ENCODE measurements around the gene ARL13B. TPM values are rescaled to one million over a fixed set of nuclear protein-coding genes. Genes with fewer than 3 reads are reported as not detected.

ARL13B gene
- polyA plus RNA-seq, 1 of the 3 experiments (the other 2 are of a cell fraction): 4.9 TPM

DNA sequence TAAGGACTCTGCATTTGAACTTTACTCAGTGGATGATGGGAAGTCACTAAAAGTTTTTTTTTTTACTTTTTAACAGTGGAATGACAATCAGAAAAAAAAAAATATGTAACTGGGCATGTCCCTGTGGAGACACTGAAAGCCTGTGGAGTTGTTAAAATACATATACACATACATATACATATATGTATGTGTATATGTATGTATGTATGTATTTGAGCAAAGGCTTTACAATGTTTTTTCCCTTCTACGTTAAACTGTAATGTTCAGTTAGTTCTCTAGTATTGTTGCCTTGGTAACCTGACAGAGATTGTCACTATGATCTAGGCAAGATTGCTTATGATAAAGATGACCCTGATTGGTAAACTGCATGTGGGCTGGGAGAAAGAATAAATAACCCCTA is 113.2 kb downstream of the ARL13B start:
- POLR2A ChIA-PET: no interaction called here

More for the DNA sequence above, 113.2 kb downstream of the ARL13B start:
- H3K4me2 ChIP-seq: no peak overlapping the region
- no peak overlapping the region for H3K9ac ChIP-seq
- no peak overlapping the region for H3K4me3 ChIP-seq (ENCODE audit: low read depth in 2 of 2, low read length in 1 of 2)
- H3K9me2 ChIP-seq: no peaks in the 10 kb centered on the region
- no peaks in the 10 kb centered on the region for H3K79me2 ChIP-seq (ENCODE audit: insufficient read depth)
- no peak for TF ChIP-seq JUND (IDR thresholded peaks at IDR 0.05)
- no peak for TF ChIP-seq RFX5 (IDR thresholded peaks at IDR 0.05; ENCODE audit: low read length)
- TF ChIP-seq EP300 (IDR thresholded peaks at IDR 0.05; ENCODE audit: borderline replicate concordance in 1 of 2, low read depth in 1 of 2, low read length in 1 of 2): no peak
- no peak for TF ChIP-seq PBX3 (IDR thresholded peaks at IDR 0.05)
- TF ChIP-seq USF2 (IDR thresholded peaks at IDR 0.05; ENCODE audit: borderline replicate concordance, low read depth, low read length): no peak
- TF ChIP-seq RXRA (IDR thresholded peaks at IDR 0.05; ENCODE audit: borderline replicate concordance, low read depth): no peak
- TF ChIP-seq, protein P1, sequence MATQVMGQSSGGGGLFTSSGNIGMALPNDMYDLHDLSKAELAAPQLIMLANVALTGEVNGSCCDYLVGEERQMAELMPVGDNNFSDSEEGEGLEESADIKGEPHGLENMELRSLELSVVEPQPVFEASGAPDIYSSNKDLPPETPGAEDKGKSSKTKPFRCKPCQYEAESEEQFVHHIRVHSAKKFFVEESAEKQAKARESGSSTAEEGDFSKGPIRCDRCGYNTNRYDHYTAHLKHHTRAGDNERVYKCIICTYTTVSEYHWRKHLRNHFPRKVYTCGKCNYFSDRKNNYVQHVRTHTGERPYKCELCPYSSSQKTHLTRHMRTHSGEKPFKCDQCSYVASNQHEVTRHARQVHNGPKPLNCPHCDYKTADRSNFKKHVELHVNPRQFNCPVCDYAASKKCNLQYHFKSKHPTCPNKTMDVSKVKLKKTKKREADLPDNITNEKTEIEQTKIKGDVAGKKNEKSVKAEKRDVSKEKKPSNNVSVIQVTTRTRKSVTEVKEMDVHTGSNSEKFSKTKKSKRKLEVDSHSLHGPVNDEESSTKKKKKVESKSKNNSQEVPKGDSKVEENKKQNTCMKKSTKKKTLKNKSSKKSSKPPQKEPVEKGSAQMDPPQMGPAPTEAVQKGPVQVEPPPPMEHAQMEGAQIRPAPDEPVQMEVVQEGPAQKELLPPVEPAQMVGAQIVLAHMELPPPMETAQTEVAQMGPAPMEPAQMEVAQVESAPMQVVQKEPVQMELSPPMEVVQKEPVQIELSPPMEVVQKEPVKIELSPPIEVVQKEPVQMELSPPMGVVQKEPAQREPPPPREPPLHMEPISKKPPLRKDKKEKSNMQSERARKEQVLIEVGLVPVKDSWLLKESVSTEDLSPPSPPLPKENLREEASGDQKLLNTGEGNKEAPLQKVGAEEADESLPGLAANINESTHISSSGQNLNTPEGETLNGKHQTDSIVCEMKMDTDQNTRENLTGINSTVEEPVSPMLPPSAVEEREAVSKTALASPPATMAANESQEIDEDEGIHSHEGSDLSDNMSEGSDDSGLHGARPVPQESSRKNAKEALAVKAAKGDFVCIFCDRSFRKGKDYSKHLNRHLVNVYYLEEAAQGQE (IDR thresholded peaks at IDR 0.05; ENCODE audit: low read depth, low read length): no peak
- TF ChIP-seq EZH2phosphoT487 (IDR thresholded peaks at IDR 0.05; ENCODE audit: borderline replicate concordance, low read depth): no peak
- no peak for TF ChIP-seq FOSL2 (IDR thresholded peaks at IDR 0.05; ENCODE audit: borderline replicate concordance, low read depth)
- TF ChIP-seq YY1 (IDR thresholded peaks at IDR 0.05; ENCODE audit: low read depth): no peak
- no peak for TF ChIP-seq GATA2 (CRISPR knock-in tag; IDR thresholded peaks at IDR 0.05)
- no peak for TF ChIP-seq IRF3 (IDR thresholded peaks at IDR 0.05; ENCODE audit: low read depth, low read length)
- TF ChIP-seq SMC3 (IDR thresholded peaks at IDR 0.05; ENCODE audit: low read depth, low read length): no peak
- no peak for TF ChIP-seq ELF1 (IDR thresholded peaks at IDR 0.05)
- TF ChIP-seq GABPA (IDR thresholded peaks at IDR 0.05; ENCODE audit: low read depth): no peak
- TF ChIP-seq, protein P2, sequence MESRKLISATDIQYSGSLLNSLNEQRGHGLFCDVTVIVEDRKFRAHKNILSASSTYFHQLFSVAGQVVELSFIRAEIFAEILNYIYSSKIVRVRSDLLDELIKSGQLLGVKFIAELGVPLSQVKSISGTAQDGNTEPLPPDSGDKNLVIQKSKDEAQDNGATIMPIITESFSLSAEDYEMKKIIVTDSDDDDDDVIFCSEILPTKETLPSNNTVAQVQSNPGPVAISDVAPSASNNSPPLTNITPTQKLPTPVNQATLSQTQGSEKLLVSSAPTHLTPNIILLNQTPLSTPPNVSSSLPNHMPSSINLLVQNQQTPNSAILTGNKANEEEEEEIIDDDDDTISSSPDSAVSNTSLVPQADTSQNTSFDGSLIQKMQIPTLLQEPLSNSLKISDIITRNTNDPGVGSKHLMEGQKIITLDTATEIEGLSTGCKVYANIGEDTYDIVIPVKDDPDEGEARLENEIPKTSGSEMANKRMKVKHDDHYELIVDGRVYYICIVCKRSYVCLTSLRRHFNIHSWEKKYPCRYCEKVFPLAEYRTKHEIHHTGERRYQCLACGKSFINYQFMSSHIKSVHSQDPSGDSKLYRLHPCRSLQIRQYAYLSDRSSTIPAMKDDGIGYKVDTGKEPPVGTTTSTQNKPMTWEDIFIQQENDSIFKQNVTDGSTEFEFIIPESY (IDR thresholded peaks at IDR 0.05; ENCODE audit: borderline replicate concordance, low read depth): no peak
- peaks cover 0 to 2% of the 10 kb centered on the region in 2 experiments; a peak in 1 of 4 replicates for H3K4me1 ChIP-seq (ENCODE audit: control insufficient read depth in 1 of 2, insufficient read depth in 2 of 2, low read depth in 1 of 2, low read length in 1 of 2)
- no peak for DNase-seq
- no peaks in the 10 kb centered on the region for H3K27me3 ChIP-seq (ENCODE audit: insufficient read depth)
- no peak overlapping the region for H2AFZ ChIP-seq (ENCODE audit: low read depth)
- no peak overlapping the region for H3K27ac ChIP-seq (ENCODE audit: low read depth in 2 of 2, low read length in 1 of 2)
- peaks cover 35 to 41% of the 10 kb centered on the region in 2 experiments for H3K36me3 ChIP-seq (replicated peaks in 1 of 2; ENCODE audit: control insufficient read depth in 1 of 2, insufficient read depth in 2 of 2, low read length in 1 of 2)
- no peaks in the 10 kb centered on the region for H3K9me3 ChIP-seq
- CTCF ChIA-PET: no interaction called here
- WGBS (ENCODE audit: low lambda C conversion rate): 100% methylated on average over 1 of the region's 1 CpG
- H4K20me1 ChIP-seq (ENCODE audit: insufficient read depth): no peaks in the 10 kb centered on the region
- H3F3A ChIP-seq (replicated peaks; ENCODE audit: insufficient read depth): no peaks in the 10 kb centered on the region

All from SK-N-SH (cell line).